Measurements from ENCODE around the gene RALGAPA1.
"Not testable (repeated sequence)": the region's sequence is repeated elsewhere in the genome, so short reads cannot be mapped to it uniquely, and the experiment has no call there.

GRCh38 chr14:35619998-35620397 lies 189.1 kb downstream of the RALGAPA1 start:
- not testable (repeated sequence) for TF ChIP-seq EP300, POLR2A (IDR thresholded peaks at IDR 0.05)
- TF ChIP-seq, protein P1, sequence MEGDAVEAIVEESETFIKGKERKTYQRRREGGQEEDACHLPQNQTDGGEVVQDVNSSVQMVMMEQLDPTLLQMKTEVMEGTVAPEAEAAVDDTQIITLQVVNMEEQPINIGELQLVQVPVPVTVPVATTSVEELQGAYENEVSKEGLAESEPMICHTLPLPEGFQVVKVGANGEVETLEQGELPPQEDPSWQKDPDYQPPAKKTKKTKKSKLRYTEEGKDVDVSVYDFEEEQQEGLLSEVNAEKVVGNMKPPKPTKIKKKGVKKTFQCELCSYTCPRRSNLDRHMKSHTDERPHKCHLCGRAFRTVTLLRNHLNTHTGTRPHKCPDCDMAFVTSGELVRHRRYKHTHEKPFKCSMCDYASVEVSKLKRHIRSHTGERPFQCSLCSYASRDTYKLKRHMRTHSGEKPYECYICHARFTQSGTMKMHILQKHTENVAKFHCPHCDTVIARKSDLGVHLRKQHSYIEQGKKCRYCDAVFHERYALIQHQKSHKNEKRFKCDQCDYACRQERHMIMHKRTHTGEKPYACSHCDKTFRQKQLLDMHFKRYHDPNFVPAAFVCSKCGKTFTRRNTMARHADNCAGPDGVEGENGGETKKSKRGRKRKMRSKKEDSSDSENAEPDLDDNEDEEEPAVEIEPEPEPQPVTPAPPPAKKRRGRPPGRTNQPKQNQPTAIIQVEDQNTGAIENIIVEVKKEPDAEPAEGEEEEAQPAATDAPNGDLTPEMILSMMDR (IDR thresholded peaks at IDR 0.05), result not testable (repeated sequence)

Measured in sigmoid colon (tissue), 4 donors.